Fibroblast of lung (primary cell): ENCODE results near the gene PKD1L1.

Experiments
- EZH2 ChIP-seq: IDR thresholded peaks from 2 replicates; pipeline ENCODE4 v1.5.1; 2012; ENCODE audit warnings: low read length, control low read depth, mild to moderate bottlenecking; ENCODE audit errors: missing control alignments
- TF ChIP-seq, protein P1 (sequence below), 2 donors: IDR thresholded peaks in 1 of 2; conservative IDR thresholded peaks in 1 of 2; 1 replicate in 1 of 2; 2 replicates in 1 of 2; pipeline ENCODE4 v1.5.1; 2011 to 2012; ENCODE audit warnings: low read length in 2 of 2, control low read depth in 1 of 2, inconsistent platforms in 1 of 2, low read depth in 1 of 2, mild to moderate bottlenecking in 1 of 2

DNA sequence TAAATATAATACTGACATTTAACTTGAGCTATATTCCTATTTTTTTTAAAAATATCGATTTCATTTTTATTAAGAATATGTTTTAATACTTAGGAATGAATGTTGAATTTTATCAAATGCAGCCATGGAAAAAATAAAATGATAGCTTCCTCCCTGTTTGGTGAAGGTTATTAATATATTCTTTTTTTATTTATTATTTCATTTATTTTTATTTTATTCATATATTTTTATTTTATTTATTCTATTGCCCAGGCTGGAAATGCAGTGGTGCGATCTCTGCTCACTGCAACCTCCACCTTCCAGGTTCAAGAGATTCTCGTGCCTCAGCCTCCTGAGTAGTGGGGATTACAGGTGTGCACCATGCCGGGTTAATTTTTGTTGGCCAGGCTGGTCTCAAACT lies 160.2 kb downstream of the PKD1L1 start:
- no peak for TF ChIP-seq EZH2
- TF ChIP-seq, protein P1, sequence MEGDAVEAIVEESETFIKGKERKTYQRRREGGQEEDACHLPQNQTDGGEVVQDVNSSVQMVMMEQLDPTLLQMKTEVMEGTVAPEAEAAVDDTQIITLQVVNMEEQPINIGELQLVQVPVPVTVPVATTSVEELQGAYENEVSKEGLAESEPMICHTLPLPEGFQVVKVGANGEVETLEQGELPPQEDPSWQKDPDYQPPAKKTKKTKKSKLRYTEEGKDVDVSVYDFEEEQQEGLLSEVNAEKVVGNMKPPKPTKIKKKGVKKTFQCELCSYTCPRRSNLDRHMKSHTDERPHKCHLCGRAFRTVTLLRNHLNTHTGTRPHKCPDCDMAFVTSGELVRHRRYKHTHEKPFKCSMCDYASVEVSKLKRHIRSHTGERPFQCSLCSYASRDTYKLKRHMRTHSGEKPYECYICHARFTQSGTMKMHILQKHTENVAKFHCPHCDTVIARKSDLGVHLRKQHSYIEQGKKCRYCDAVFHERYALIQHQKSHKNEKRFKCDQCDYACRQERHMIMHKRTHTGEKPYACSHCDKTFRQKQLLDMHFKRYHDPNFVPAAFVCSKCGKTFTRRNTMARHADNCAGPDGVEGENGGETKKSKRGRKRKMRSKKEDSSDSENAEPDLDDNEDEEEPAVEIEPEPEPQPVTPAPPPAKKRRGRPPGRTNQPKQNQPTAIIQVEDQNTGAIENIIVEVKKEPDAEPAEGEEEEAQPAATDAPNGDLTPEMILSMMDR (conservative IDR thresholded peaks at IDR 0.05 in 1 of 2, IDR thresholded peaks at IDR 0.05 in 1 of 2; ENCODE audit: low read depth in 1 of 2, low read length in 2 of 2): no peak
